HS-27A (cell line): ENCODE data around the gene PATE1.
"Not testable (repeated sequence)": the region's sequence is repeated elsewhere in the genome, so short reads cannot be mapped to it uniquely, and the experiment has no call there.

Experiments used
- DNase-seq: peaks from one replicate; pipeline ENCODE4 v3.0.0-alpha.2; 2012; ENCODE audit warnings: low read depth, missing footprints

Gene PATE1

GRCh38 chr11:125745979-125746378 lies at the start of gene PATE1:
Gene PATE1 (plus strand): TSS chr11:125746279. CDS start chr11:125746305, 26 bp downstream.
- no peak for DNase-seq

DNA sequence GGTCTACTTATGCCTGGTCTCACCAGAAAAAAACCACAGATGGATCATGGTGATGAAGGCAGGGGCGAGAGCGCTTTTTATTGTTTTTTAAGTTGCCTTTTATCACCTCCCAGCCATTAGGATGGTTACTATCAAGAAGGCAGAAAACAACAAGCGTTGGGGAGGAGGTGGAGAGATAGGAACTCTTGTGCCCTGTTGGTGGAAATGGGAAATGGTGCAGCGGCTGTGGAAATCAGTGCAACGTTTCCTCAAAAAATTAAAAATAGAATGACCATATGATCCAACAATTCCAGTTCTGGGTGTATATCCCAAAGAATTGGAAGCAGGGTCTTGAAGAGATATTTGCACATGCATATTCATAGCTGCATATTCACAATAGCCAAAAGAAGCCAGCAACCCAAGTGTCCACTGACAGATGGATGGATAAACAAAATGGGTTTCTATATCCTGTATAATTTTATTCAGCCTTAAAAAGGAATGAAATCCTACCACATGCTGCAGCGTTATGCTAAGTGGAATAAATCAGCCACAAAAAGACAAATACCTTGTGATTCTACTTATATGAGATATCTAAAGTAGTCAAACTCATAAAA lies 45.0 kb upstream of the PATE1 start:
- no peak for DNase-seq

DNA sequence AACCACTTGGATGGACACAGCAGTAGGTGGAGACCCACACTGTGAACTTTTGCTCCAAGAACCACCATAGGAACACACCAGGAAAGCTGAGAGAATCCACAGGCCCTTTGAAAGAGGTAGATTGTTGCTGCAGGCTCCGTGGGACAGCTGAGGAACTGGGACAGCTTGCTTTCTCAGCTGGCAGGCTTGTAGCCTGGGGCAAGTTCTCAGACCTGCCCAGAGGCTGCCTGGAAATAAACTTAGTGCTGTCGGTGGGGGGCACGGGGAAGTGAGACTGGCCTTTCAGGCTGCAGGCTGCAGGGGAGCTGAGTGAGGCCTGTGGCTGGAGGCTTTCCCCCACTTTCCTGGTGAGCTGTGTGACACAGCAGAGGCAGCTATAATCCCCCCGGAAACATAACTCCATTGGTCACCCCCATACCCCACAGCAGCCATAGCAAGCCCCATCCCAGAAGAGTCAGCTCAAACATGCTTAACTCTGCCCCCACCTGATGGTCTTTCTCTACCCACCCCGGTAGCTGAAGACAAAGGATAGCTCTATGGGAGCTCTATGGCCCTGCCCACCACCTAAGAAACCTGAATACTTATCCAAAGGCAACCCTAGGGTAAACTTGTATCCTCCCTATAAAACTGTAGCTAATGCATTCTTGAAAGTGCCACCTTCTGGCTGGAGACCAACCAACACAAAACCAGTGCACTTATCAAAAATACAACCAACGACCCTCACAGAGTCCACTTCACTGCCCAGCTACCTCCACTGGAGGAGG lies 44.0 kb upstream of the PATE1 start:
- DNase-seq = no peak

GRCh38 chr11:125704686-125705085 lies 41.4 kb upstream of the PATE1 start:
- not testable (repeated sequence) for DNase-seq

DNA sequence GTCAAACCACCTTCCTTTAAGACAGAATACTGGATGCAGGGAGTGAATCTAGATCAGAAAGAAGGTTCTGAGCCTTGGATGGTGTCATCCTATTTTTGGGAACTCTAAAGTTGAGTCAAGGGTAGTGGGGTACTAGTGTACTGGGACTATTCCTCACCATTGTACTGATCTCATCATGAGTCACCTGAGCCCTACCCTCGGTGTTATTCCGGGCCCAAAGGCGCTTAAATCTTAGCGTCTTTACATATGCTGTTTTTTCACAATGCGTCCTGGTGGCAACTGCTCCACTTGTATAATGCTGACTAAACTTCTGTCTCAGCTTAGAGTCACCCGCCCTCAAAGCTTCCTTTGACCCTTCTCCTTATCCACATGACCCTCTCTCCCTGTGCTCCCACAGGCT lies 25.3 kb upstream of the PATE1 start:
- no peak for DNase-seq

DNA sequence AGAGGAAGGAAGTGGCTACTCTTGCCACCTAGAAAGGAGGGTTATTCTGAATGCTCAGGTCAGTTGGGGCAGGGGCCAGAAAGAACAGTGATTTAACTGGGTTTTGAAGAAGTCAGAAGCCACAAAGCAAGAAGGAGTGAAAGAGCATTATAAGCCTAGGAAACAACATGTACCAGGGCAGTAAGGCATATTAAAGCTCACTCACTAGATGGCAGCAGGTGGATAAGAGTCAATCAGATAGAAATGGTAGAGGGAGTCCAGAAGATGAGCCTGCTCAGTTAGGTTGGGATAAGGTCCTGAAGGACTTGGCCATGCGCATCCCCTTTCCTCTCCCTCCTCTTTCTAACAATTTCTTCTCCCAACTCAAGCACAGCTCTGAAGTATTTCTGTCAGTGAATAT lies 22.0 kb upstream of the PATE1 start:
- DNase-seq = no peak

DNA sequence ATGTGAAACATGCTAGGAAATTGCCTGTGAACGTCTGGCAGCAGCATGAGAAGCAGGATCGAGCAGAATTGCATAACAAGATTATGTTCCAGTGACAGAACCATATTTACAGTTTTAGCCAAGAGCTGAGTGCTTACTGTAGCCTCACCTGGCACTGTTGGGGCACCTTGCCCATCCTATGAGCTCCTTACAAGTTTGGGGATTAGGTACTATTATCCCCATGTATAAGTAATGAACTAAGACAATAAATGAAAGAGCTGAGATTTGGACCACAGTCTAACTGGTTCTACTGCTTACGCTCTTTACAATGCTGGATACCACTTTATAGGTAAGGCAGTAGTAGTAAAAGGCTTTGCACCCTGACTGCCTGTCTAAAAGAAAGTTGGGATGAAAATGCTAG lies 17.1 kb upstream of the PATE1 start:
- DNase-seq = no peak

GRCh38 chr11:125740617-125741016 lies 5.5 kb upstream of the PATE1 start:
- no peak for DNase-seq

DNA sequence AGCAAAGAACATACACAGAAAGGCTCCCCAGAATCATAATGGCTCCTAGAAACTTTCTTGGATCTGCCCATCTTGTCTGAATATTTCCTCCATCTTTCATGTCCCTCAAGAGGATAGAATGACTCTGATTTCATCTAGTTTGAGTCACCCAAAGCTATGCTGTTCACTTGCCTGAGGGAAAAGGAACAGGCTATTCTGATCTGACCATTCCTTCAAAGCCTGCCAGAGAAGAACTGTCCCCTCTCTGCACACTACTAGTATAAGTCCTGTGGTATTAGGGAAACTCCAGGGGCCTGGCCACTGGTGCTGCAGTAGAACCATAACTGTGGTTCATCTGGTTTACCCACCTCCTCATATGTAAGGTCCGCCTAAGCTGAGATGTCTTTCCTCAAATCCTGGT lies 2.4 kb upstream of the PATE1 start:
- no peak for DNase-seq

GRCh38 chr11:125750629-125751028 lies 4.5 kb downstream of the PATE1 start:
- DNase-seq = no peak

DNA sequence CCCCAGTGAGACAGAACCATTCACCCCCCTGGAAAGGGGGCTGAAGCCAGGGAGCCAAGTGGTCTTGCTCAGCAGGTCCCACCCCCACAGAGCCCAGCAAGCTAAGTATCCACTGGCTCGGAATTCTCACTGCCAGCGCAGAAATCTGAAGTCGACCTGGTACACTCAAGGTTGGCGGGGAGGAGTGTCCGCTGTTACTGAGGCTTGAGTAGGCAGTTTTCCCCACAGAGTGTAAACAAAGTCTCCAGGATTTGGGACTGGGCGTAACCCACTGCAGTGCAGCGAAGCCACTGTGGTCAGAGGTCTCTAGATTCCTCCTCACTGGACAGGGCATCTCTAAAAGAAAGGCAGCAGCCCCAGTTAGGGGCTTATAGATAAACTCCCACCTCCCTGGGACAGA lies 10.0 kb downstream of the PATE1 start:
- DNase-seq = no peak

DNA sequence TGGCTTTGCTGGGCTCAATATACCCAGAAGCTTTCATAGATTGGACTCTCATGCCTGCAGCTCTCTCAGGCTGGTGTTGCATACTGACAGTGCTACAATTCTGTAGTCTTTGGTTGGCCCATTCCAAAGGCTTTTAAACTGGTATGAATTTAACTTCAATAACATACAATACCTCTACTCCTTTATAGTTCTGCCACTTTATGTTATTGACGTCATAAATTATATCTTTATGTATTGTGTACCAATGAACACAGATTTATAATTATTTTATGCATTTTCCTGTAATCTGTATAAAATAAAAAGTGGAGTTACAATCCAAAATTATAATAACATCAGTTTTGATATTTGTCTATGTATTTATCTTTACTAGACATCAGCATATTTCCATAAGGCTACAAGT lies 16.4 kb downstream of the PATE1 start:
- no peak for DNase-seq

DNA sequence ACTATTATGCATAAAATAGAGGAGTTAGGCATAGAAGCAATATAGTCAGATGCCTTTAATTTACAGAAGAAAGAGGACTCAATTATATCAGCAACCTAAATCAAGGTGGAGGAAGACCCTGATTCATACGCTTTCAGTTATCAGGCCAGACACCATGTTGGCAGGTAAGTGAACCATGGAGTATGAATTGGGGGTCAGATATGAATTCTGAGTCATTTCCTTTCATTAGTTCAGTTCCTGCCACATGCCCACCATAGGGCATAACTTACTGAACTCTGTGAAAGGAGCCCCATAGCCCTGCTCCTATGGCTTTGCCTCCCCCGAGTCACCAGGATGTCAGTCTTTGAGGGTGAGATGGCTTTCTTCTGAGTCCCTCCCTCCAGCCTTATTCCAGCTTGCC lies 17.4 kb downstream of the PATE1 start:
- no peak for DNase-seq

DNA sequence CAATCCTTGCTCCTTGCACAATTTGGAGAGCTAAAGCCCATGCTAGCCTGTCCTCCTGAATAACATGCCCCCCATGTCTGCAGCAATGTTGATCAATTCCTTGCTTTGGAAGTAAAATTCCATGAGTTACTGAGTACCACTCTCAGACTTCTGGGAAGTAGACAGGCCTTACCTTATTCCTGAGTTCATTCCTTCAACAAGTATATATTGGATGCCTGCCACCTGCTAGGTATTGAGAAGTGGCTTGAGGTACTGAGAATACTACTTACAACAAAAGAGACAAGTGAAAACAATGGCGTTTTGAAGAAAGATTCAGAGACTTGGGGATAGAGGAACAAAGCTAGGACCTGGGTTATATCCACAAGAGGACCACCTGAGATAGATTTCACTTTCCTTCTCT lies 20.2 kb downstream of the PATE1 start:
- no peak for DNase-seq

- no peak for DNase-seq
Observed at GRCh38 chr11:125768336-125769046, 22.4 kb downstream of the PATE1 start.

- DNase-seq = no peak
Observed at GRCh38 chr11:125770583-125770982, 24.5 kb downstream of the PATE1 start.

DNA sequence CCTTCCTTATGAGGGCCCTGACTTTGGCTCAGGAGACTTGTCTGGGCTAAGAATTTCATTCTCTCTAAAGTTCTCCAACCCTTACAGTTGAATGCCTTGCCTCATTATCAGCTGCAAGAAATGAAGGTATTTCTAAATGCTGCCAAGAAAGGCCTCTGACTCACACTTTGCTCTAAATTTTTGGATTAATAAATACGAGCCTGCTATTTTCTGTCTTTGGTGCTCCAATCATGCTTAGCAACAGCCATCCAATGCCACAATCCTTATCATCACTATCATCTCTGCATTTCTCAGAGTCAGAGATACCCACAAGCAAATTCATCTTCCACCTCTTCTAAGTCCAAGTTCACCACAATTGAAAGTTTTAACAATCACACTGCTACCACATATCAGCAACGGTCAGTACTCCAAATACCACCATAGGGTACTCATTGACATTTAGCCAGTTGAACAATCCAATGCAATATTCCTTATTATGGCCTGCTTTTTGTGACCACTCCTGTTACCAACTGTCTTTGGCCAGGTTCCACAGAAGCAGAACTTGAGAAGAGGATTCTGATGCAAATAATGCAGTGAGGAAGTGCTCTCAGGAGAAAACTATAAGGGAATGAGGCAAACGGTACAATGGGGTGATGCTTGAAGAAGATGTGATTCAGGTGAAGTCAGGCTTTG lies 26.9 kb downstream of the PATE1 start:
- peak; percentile 27 for DNase-seq

- no peak for DNase-seq
Observed at GRCh38 chr11:125773516-125773915, 27.4 kb downstream of the PATE1 start.

DNA sequence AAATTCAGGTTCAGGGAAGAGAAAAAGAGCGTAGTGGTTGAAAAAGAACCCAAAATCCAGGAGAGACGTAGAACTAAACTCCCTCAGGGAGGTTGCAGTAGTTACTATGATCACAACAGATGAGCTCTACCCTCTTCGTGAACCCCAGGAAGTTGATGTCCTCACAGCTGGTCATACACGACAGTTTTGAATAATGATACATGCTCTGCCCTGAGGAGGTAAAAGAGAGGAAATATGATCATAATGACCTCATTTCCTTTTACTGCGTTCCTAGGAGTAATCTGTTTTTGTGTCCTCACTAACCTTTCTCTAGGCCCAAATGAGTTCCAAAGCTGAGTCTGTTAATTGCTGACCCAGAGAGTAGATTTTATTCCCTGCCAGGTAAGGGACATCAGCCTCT lies 31.2 kb downstream of the PATE1 start:
- DNase-seq = no peak

DNA sequence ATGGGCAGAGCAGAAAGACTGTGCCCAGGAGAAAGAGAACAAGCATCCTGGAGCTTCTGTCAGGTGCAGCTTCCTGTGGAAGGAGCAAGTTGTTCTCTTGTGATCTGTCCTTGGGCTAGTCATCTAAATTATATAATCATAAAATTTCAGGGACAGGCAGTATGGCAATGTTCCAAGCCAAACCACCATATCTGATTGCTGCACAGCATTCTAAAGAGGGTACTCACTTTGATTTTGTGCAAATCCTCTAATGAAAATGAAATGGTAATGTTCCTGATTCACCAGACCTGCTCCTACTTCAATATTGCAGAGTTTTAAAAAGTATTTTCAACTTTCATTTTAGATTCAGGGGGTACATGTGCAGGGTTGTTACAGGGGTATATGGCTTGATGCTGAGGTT lies 32.6 kb downstream of the PATE1 start, which contains the start of gene PATE2:
Gene PATE2 (minus strand): TSS at position 101 of the 400 bp plus-strand sequence. CDS start 55 bp downstream, at position 46.
- no peak for DNase-seq

GRCh38 chr11:125784678-125785077 lies 38.6 kb downstream of the PATE1 start:
- DNase-seq = no peak

DNA sequence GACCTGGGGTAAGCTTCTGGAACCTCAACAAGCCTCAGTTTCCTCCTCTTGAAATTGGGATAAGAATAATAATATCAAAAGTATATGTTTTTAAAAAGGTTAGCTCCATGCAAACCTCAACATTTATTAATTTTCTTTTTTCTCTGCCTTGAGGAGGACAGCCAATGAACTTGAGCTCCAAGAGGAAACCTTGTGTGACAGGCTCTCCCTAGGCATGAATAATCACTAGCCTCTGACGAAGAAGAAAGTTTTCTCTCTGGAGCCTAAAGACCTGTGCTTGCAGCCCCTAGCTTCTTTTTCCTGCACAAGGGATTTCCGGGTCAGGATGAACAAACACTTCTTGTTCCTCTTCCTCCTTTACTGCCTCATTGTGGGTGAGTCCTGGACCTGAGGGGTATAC lies 41.7 kb downstream of the PATE1 start, which contains the start of gene PATE3:
Gene PATE3 (plus strand): TSS at position 301 of the 400 bp plus-strand sequence. CDS start 25 bp downstream, at position 326.
- DNase-seq = no peak
